Duodenal mucosa (tissue), 2 donors: ENCODE measurements around the gene GNL3L.
"Not testable (repeated sequence)": the region's sequence is repeated elsewhere in the genome, so short reads cannot be mapped to it uniquely, and the experiment has no call there.

ENCODE experiments used
- H3K27ac ChIP-seq: one replicate; pipeline ENCODE4 v1.7.0; 2013; ENCODE audit warnings: low read depth, low read length
- H3K27me3 ChIP-seq, 2 donors: one replicate each; pipeline ENCODE4 v1.7.0; 2013; ENCODE audit warnings: low read length in 2 of 2, control low read depth in 1 of 2; ENCODE audit not compliant: insufficient read depth in 2 of 2, control insufficient read depth in 1 of 2
- H3K36me3 ChIP-seq, 2 donors: one replicate each; pipeline ENCODE4 v1.7.0; 2013; ENCODE audit warnings: low read length in 2 of 2, control low read depth in 1 of 2; ENCODE audit not compliant: insufficient read depth in 2 of 2, control insufficient read depth in 1 of 2
- H3K4me1 ChIP-seq, 2 donors: one replicate each; pipeline ENCODE4 v1.7.0; 2013; ENCODE audit warnings: low read length in 2 of 2, control low read depth in 1 of 2; ENCODE audit not compliant: insufficient read depth in 2 of 2, control insufficient read depth in 1 of 2
- H3K4me3 ChIP-seq, 2 donors: one replicate each; pipeline ENCODE4 v1.7.0; 2013; ENCODE audit warnings: low read length in 2 of 2, low read depth in 1 of 2
- H3K9ac ChIP-seq, 2 donors: one replicate each; pipeline ENCODE4 v1.7.0; 2013; ENCODE audit warnings: low read length in 2 of 2, low read depth in 1 of 2
- H3K9me3 ChIP-seq, 2 donors: one replicate each; pipeline ENCODE4 v1.7.0; 2013; ENCODE audit warnings: low read length in 2 of 2, control low read depth in 1 of 2; ENCODE audit not compliant: control insufficient read depth in 1 of 2

Gene GNL3L

GRCh38 chrX:54496517-54496852 lies 33.5 kb upstream of the GNL3L start:
- H3K9me3 ChIP-seq, result no peaks in the 10 kb centered on the region
- no peaks in the 10 kb centered on the region for H3K4me1 ChIP-seq
- no peaks in the 10 kb centered on the region for H3K27me3 ChIP-seq
- H3K27ac ChIP-seq, result no peak overlapping the region
- H3K36me3 ChIP-seq, result no peaks in the 10 kb centered on the region
- H3K4me3 ChIP-seq, result peak overlapping the region in 1 of 2 donors; percentile 44
- H3K9ac ChIP-seq, result no peak overlapping the region

GRCh38 chrX:54496936-54497335 lies 33.1 kb upstream of the GNL3L start:
- no peak overlapping the region for H3K4me3 ChIP-seq
- no peaks in the 10 kb centered on the region for H3K9me3 ChIP-seq
- H3K36me3 ChIP-seq, result no peaks in the 10 kb centered on the region
- H3K4me1 ChIP-seq, result no peaks in the 10 kb centered on the region
- no peak overlapping the region for H3K27ac ChIP-seq
- no peak overlapping the region for H3K9ac ChIP-seq
- no peaks in the 10 kb centered on the region for H3K27me3 ChIP-seq

- Histone ChIP-seq H3K9ac (no peak overlapping the region), H3K36me3 (no peaks in the 10 kb centered on the region), H3K27ac (no peak overlapping the region), H3K4me1 (no peaks in the 10 kb centered on the region), H3K9me3 (no peaks in the 10 kb centered on the region), H3K27me3 (no peaks in the 10 kb centered on the region), H3K4me3 (no peak overlapping the region)
Measured at GRCh38 chrX:54509400-54509799, 20.6 kb upstream of the GNL3L start.

- Histone ChIP-seq H3K4me1 (peaks cover 11 to 16% of the 10 kb centered on the region in 2 donors), H3K9ac (peak overlapping the region in 1 of 2 donors; percentile 59), H3K27ac (no peak overlapping the region), H3K4me3 (peak overlapping the region; percentile 72 to 74), H3K36me3 (peaks cover 0 to under 1% of the 10 kb centered on the region in 2 donors), H3K9me3 (no peaks in the 10 kb centered on the region), H3K27me3 (no peaks in the 10 kb centered on the region)
Measured at GRCh38 chrX:54529151-54529550, 868 bp upstream of the GNL3L start.

GRCh38 chrX:54530357-54530900 lies 410 bp downstream of the GNL3L start:
- H3K9ac ChIP-seq, result peak overlapping the region; percentile 70 to 73

GRCh38 chrX:54534271-54534670 lies 4.3 kb downstream of the GNL3L start:
- H3K36me3 ChIP-seq, result peaks cover 0 to 14% of the 10 kb centered on the region in 2 donors
- no peak overlapping the region for H3K4me3 ChIP-seq
- H3K27me3 ChIP-seq, result no peaks in the 10 kb centered on the region
- peaks cover 11 to 16% of the 10 kb centered on the region in 2 donors for H3K4me1 ChIP-seq
- H3K27ac ChIP-seq, result no peak overlapping the region
- no peak overlapping the region for H3K9ac ChIP-seq
- no peaks in the 10 kb centered on the region for H3K9me3 ChIP-seq

More at GRCh38 chrX:54530357-54530900, 410 bp downstream of the GNL3L start:
- Histone ChIP-seq H3K9me3 (no peaks in the 10 kb centered on the region), H3K4me1 (peaks cover 11 to 16% of the 10 kb centered on the region in 2 donors), H3K36me3 (peaks cover 0 to 6% of the 10 kb centered on the region in 2 donors), H3K4me3 (peak overlapping the region; percentile 76 to 94), H3K27ac (peak overlapping the region; percentile 69), H3K27me3 (no peaks in the 10 kb centered on the region)

- Histone ChIP-seq H3K9me3 (no peaks in the 10 kb centered on the region), H3K27me3 (no peaks in the 10 kb centered on the region), H3K4me1 (no peaks in the 10 kb centered on the region), H3K4me3 (no peak overlapping the region), H3K36me3 (peaks cover 12 to 50% of the 10 kb centered on the region in 2 donors), H3K9ac (no peak overlapping the region), H3K27ac (no peak overlapping the region)
Measured at GRCh38 chrX:54540289-54540688, 10.3 kb downstream of the GNL3L start.

GRCh38 chrX:54542239-54542638 lies 12.2 kb downstream of the GNL3L start:
- not testable (repeated sequence) for H3K9me3 ChIP-seq, H3K27me3 ChIP-seq, H3K9ac ChIP-seq, H3K27ac ChIP-seq, H3K4me1 ChIP-seq, H3K4me3 ChIP-seq
- peaks cover 12 to 54% of the 10 kb centered on the region in 2 donors for H3K36me3 ChIP-seq

GRCh38 chrX:54550821-54551220 lies 20.8 kb downstream of the GNL3L start:
- Histone ChIP-seq H3K27ac (no peak overlapping the region), H3K9ac (no peak overlapping the region), H3K4me3 (no peak overlapping the region), H3K9me3 (no peaks in the 10 kb centered on the region), H3K4me1 (no peaks in the 10 kb centered on the region), H3K36me3 (peaks cover 21 to 66% of the 10 kb centered on the region in 2 donors), H3K27me3 (no peaks in the 10 kb centered on the region)

- H3K9ac ChIP-seq, result no peak overlapping the region
- H3K27me3 ChIP-seq, result no peaks in the 10 kb centered on the region
- no peaks in the 10 kb centered on the region for H3K9me3 ChIP-seq
- H3K4me3 ChIP-seq, result no peak overlapping the region
- peaks cover 21 to 61% of the 10 kb centered on the region in 2 donors for H3K36me3 ChIP-seq
- no peak overlapping the region for H3K27ac ChIP-seq
- H3K4me1 ChIP-seq, result no peaks in the 10 kb centered on the region
Measured at GRCh38 chrX:54551801-54552200, 21.8 kb downstream of the GNL3L start.

GRCh38 chrX:54555006-54555405 lies 25.0 kb downstream of the GNL3L start:
- H3K36me3 ChIP-seq, result peaks cover 17 to 52% of the 10 kb centered on the region in 2 donors
- H3K9me3 ChIP-seq, H3K27me3 ChIP-seq, H3K9ac ChIP-seq, H3K4me1 ChIP-seq, H3K4me3 ChIP-seq, H3K27ac ChIP-seq: not testable (repeated sequence)
